ENCODE data around the gene SMIM5. TPM values are rescaled to one million over a fixed set of nuclear protein-coding genes. Genes with fewer than 3 reads are reported as not detected.

Gene SMIM5
- total RNA-seq, 2 experiments from 2014 or later = 0.06 TPM; not detected in 1

GRCh38 chr17:75681289-75681688 lies 48.1 kb downstream of the SMIM5 start:
- no peaks in the 10 kb centered on the region for H3K9me2 ChIP-seq (ENCODE audit: insufficient read depth, low read length)
- H3K4me1 ChIP-seq (ENCODE audit: insufficient read depth, low read length, poor library complexity, severe bottlenecking) = peaks cover 14% of the 10 kb centered on the region
- H4K20me1 ChIP-seq (ENCODE audit: insufficient read depth, low read length) = no peaks in the 10 kb centered on the region
- H3K4me2 ChIP-seq (ENCODE audit: low read length) = no peak overlapping the region
- BruUV-seq (replicated peaks) = no TSS peak
- peaks cover 88% of the 10 kb centered on the region for H3K36me3 ChIP-seq (ENCODE audit: insufficient read depth, low read length)
- POLR2A ChIA-PET = interaction anchor here (1.7 kb wide), 1 partner anchor 57 kb away, joined by 5 read pairs; no protein-coding TSS in a partner anchor
- no peak overlapping the region for H3K4me3 ChIP-seq (ENCODE audit: low read depth, low read length, poor library complexity, severe bottlenecking)
- no peak overlapping the region for H3K27ac ChIP-seq (ENCODE audit: low read depth, low read length, poor library complexity, severe bottlenecking)
- no peaks in the 10 kb centered on the region for H3K9me3 ChIP-seq (ENCODE audit: low read length)
- intact Hi-C loops (cut with micrococcal nuclease; ENCODE audit: unreplicated experiment) = no loop called here
- TF ChIP-seq CTCF (conservative IDR thresholded peaks at IDR 0.05; ENCODE audit: low read length) (no peak), EZH2phosphoT487 (IDR thresholded peaks at IDR 0.05; ENCODE audit: borderline replicate concordance, low read depth, low read length) (no peak)
- DNase-seq (ENCODE audit: low spot score) = no peak
- H2AFZ ChIP-seq (ENCODE audit: low read length) = no peak overlapping the region
- CTCF ChIA-PET (ENCODE audit: unreplicated experiment) = interaction anchor here (1.4 kb wide), 1 partner anchor 69 kb away, joined by 5 read pairs; no protein-coding TSS in a partner anchor
- H3K79me2 ChIP-seq (ENCODE audit: insufficient read depth, low read depth, low read length) = peaks cover 56% of the 10 kb centered on the region

DNA sequence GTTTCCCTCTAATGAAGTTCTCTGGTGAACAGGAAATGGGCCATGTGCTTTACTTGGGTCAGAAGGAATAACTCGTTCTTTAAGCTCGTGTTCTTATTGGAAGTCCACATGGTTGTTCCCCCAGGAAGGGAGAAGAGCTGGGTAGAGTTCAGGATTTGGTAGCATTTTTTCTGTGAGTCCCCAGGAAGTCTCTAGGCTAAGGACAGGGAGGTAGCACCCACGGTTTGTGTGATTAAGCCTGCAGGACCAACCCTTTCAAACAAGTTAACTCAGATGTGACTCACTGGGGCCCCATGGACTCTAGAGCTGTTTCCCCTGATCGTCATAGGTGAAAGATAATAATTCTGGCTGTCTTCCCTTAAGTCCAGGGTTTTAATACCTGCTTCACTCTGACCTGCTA lies 50.3 kb downstream of the SMIM5 start:
- intact Hi-C loops (cut with micrococcal nuclease; ENCODE audit: unreplicated experiment) = no loop called here
- BruUV-seq (replicated peaks) = no TSS peak

More for the DNA sequence above, 50.3 kb downstream of the SMIM5 start:
- POLR2A ChIA-PET = interaction anchor here (0.5 to 1.5 kb wide), 4 partner anchors 17 to 182 kb away, joined by 3 to 4 read pairs (median 3); no protein-coding TSS in a partner anchor
- TF ChIP-seq CTCF (conservative IDR thresholded peaks at IDR 0.05; ENCODE audit: low read length) (no peak), EZH2phosphoT487 (IDR thresholded peaks at IDR 0.05; ENCODE audit: borderline replicate concordance, low read depth, low read length) (no peak)
- Histone ChIP-seq H3K9me2 (ENCODE audit: insufficient read depth, low read length) (no peaks in the 10 kb centered on the region), H2AFZ (ENCODE audit: low read length) (no peak overlapping the region), H3K79me2 (ENCODE audit: insufficient read depth, low read depth, low read length) (peaks cover 60% of the 10 kb centered on the region), H3K4me1 (ENCODE audit: insufficient read depth, low read length, poor library complexity, severe bottlenecking) (peaks cover 37% of the 10 kb centered on the region), H3K4me3 (ENCODE audit: low read depth, low read length, poor library complexity, severe bottlenecking) (no peak overlapping the region), H3K4me2 (ENCODE audit: low read length) (no peak overlapping the region), H3K9me3 (ENCODE audit: low read length) (no peaks in the 10 kb centered on the region), H3K36me3 (ENCODE audit: insufficient read depth, low read length) (peaks cover 91% of the 10 kb centered on the region), H4K20me1 (ENCODE audit: insufficient read depth, low read length) (no peaks in the 10 kb centered on the region), H3K27ac (ENCODE audit: low read depth, low read length, poor library complexity, severe bottlenecking) (no peak overlapping the region)
- DNase-seq (ENCODE audit: low spot score) = no peak
- CTCF ChIA-PET (ENCODE audit: unreplicated experiment) = no interaction called here

Measured in OCI-LY7 (cell line).